GM18499 (cell line): ENCODE measurements around the gene TBCD.
"Not testable (repeated sequence)": the region's sequence is repeated elsewhere in the genome, so short reads cannot be mapped to it uniquely, and the experiment has no call there.

Experiments used
- ATAC-seq: cut with Tn5 transposase; IDR thresholded peaks from one replicate; pipeline ENCODE4 v1.9.1; 2021; ENCODE audit warnings: moderate number of reproducible peaks; ENCODE audit not compliant: insufficient read depth, unreplicated experiment

The TBCD gene

GRCh38 chr17:82976982-82977488 is 225.2 kb downstream of the TBCD start:
- ATAC-seq: no peak

GRCh38 chr17:82977606-82978005 is 225.7 kb downstream of the TBCD start:
- no peak for ATAC-seq

DNA sequence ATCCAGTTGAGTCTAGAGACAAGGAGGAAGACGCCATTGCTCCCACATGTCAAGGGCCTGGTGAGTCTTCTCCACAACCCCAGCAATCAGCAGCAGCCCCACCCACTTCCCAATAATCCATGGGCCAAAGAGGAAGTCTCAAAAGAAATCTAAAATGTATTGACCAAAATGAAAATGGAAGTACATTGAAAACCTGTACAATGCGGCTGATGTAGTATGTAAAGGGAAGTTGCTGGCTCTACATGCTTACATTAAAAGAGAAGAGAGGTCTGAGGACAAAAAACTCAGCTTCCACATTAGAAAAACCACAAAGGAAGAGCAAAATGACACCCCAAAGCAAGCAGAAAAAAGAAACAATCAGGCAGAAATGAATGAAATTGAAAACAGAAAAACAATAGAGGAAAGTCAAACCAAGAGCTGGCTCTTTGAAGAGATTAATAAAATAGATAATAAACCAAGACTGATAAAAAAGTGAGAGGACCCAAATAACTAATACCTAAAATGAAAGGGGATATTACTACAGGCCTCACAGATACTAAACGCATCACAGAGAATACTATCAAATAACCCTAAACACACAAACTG is 227.0 kb downstream of the TBCD start:
- no peak for ATAC-seq

- ATAC-seq: no peak
Measured at GRCh38 chr17:82979718-82980117, 227.9 kb downstream of the TBCD start.

GRCh38 chr17:82980632-82981031 is 228.8 kb downstream of the TBCD start:
- no peak for ATAC-seq

- no peak for ATAC-seq
Measured at GRCh38 chr17:82981141-82981730, 229.4 kb downstream of the TBCD start.

GRCh38 chr17:82983510-82984248 is 231.8 kb downstream of the TBCD start:
- ATAC-seq: no peak

GRCh38 chr17:82984249-82984617 is 232.4 kb downstream of the TBCD start:
- not testable (repeated sequence) for ATAC-seq

GRCh38 chr17:82984751-82985427 is 233.0 kb downstream of the TBCD start:
- no peak for ATAC-seq

DNA sequence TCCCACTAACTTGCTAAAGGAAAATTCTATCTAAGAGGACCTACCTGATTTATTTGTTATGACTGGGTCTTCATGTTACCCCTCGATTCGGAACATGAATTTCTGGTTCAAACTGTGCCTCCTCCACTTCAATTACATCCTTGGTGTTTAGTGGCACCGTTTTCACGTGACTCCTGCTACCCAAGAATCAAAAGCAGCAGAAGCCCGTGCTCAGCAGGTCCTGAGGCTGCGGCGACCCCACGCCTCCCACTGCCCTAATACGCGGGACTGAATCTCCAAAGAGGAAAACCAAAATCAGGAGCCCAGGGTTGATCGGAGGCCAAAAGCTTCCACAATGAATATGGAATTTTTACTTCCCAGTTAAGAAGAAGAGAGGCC is 233.6 kb downstream of the TBCD start:
- no peak for ATAC-seq

- ATAC-seq: no peak
Measured at GRCh38 chr17:82985973-82986372, 234.1 kb downstream of the TBCD start.

DNA sequence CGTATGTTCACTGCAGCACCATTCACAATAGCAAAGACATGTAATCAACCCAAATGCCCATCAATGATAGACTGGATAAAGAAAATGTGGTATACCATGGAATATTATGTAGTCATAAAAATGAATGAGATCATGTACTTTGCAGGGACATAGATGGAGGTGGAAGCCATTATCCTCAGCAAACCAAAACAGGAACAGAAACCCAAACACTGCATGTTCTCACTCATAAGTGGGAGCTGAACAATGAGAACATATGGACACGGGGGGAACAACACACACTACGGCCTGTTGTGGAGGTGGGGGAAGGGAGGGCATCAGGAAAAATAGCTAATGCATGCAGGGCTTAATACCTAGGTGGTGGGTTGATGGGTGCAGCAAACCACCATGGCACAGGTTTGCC is 237.2 kb downstream of the TBCD start:
- not testable (repeated sequence) for ATAC-seq

DNA sequence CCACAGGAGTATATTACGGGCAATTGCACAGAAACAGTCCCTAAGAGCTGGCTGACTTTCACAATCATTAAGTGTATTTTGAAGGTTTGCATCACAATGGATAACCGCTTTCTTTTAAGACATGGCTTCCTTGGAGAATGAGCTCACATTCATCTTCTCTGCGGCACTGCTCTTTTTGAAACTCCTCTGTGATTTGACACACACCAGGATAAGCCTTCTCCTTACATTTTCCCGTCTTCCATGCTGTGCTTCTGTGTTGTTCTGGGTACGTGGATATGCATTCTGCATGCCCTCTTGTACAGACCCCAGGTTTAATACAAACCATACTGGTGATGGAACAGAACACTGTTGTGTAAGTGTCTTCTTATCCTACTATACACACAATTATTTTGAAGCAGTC is 238.0 kb downstream of the TBCD start:
- no peak for ATAC-seq

- ATAC-seq: no peak
Measured at GRCh38 chr17:82993005-82993404, 241.1 kb downstream of the TBCD start.
